Activated CD8-positive, alpha-beta memory T cell treated with anti-CD3 and anti-CD28 coated beads for 4 hours (primary cell): ENCODE data around the gene MAP3K5.
"Not testable (repeated sequence)": the region's sequence is repeated elsewhere in the genome, so short reads cannot be mapped to it uniquely, and the experiment has no call there.

Source experiments
- DNase-seq, 2 donors: peaks; one replicate each; pipeline ENCODE4 v3.0.0-alpha.2; 2020; ENCODE audit warnings: low read depth in 2 of 2

Gene MAP3K5

GRCh38 chr6:136609873-136610706, 182.2 kb downstream of the MAP3K5 start:
- DNase-seq, result no peak

GRCh38 chr6:136608991-136609390, 183.3 kb downstream of the MAP3K5 start:
- no peak for DNase-seq

- peak; percentile 45 to 55 for DNase-seq
Measured at GRCh38 chr6:136607932-136608772, 184.1 kb downstream of the MAP3K5 start.

- no peak for DNase-seq
Measured at GRCh38 chr6:136607204-136607931, 184.9 kb downstream of the MAP3K5 start.

GRCh38 chr6:136604928-136605510, 187.3 kb downstream of the MAP3K5 start:
- DNase-seq, result no peak

GRCh38 chr6:136604328-136604825, 187.9 kb downstream of the MAP3K5 start:
- no peak for DNase-seq

- no peak for DNase-seq
Measured at GRCh38 chr6:136600818-136601217, 191.5 kb downstream of the MAP3K5 start.

GRCh38 chr6:136599329-136600011, 192.8 kb downstream of the MAP3K5 start:
- DNase-seq, result no peak

- no peak for DNase-seq
Measured at GRCh38 chr6:136598048-136598447, 194.2 kb downstream of the MAP3K5 start.

- DNase-seq, result no peak
Measured at GRCh38 chr6:136594671-136595070, 197.6 kb downstream of the MAP3K5 start.

GRCh38 chr6:136593748-136594490, 198.4 kb downstream of the MAP3K5 start:
- peak in 1 of 2 donors; percentile 5 for DNase-seq

- no peak for DNase-seq
Measured at GRCh38 chr6:136592930-136593673, 199.2 kb downstream of the MAP3K5 start.

- no peak for DNase-seq
Measured at GRCh38 chr6:136591617-136592016, 200.7 kb downstream of the MAP3K5 start.

GRCh38 chr6:136590846-136591245, 201.4 kb downstream of the MAP3K5 start:
- not testable (repeated sequence) for DNase-seq

- DNase-seq, result no peak
Measured at GRCh38 chr6:136587527-136587926, 204.8 kb downstream of the MAP3K5 start.

- no peak for DNase-seq
Measured at GRCh38 chr6:136586295-136586694, 206.0 kb downstream of the MAP3K5 start.

GRCh38 chr6:136585523-136585922, 206.8 kb downstream of the MAP3K5 start:
- not testable (repeated sequence) for DNase-seq

GRCh38 chr6:136584290-136584689, 208.0 kb downstream of the MAP3K5 start:
- not testable (repeated sequence) for DNase-seq

- no peak for DNase-seq
Measured at GRCh38 chr6:136582711-136583471, 209.4 kb downstream of the MAP3K5 start.
